ENCODE measurements around the gene COL20A1. TPM values are rescaled to one million over a fixed set of nuclear protein-coding genes. Genes with fewer than 3 reads are reported as not detected.

The COL20A1 gene
- total and polyA plus RNA-seq, 2 of the 13 experiments (the other 11 are each of a cell fraction or from before 2014, with no cell fraction given), result not detected

DNA sequence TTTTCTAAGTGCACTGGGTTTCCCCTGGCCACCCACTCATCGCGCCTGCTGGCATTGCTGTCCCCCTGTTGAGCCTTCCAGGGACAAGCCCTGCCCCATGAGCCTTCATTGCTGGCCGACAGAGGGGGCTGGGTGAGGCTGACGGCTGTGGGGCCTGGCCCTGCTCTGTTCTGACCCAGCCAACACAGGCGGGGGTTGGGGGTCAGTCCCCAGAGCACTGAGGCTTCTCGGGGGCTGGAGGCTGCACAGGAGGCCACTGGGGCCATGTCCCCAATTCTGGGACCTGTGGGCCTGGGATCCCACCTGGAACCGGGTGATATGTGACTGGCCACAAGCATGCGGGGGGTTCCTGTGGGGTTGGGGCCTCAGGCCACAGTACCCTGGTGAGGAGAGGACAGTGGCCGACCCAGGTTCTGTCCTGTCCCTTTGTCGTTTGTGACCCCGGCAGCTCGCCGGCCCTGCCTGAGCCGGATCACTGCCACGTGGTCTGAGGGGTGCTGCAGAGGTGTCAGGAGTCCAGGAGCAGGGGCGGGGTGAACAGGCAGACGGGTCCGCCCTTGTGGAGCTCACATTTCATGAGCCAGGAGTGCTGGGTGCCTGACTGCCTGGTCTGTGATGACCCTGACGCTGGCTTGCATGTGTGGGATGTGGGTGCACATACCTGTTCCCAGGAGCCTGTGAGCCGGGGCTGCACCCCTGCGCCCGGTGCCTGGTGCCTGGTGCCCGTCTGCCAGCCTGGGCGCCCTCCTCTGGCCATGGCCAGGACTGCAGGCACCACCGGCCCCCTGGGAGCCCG, 2.1 kb upstream of the COL20A1 start (continued):
- TF ChIP-seq ZFP41 (CRISPR knock-in tag; IDR thresholded peaks at IDR 0.05; ENCODE audit: borderline replicate concordance), result peak; percentile 60; the same call in 1 of the 2 replicates
- no peak for TF ChIP-seq HDAC1 (CRISPR knock-in tag; IDR thresholded peaks at IDR 0.05)
- TF ChIP-seq RFXAP (CRISPR knock-in tag; IDR thresholded peaks at IDR 0.05; ENCODE audit: borderline replicate concordance), result peak; percentile 63; the same call in 1 of the 2 replicates
- no peak for TF ChIP-seq HNF4G (IDR thresholded peaks at IDR 0.05; ENCODE audit: borderline replicate concordance, low read depth, low read length)
- TF ChIP-seq HNF4G (CRISPR knock-in tag; IDR thresholded peaks at IDR 0.05; ENCODE audit: borderline replicate concordance, low read depth), result 0 out of 2 replicates have a peak, but pooled peaks have one; percentile 49
- TF ChIP-seq ZNF577 (CRISPR knock-in tag; IDR thresholded peaks at IDR 0.05; ENCODE audit: borderline replicate concordance, low read depth), result no peak
- TF ChIP-seq TOE1 (CRISPR knock-in tag; IDR thresholded peaks at IDR 0.05), result no peak
- 0 out of 2 replicates have a peak, but pooled peaks have one; percentile 11 for TF ChIP-seq ZNF274 (CRISPR knock-in tag; IDR thresholded peaks at IDR 0.05)
- TF ChIP-seq ESRRA (CRISPR knock-in tag; IDR thresholded peaks at IDR 0.05; ENCODE audit: low read depth), result no peak
- TF ChIP-seq, protein P1, sequence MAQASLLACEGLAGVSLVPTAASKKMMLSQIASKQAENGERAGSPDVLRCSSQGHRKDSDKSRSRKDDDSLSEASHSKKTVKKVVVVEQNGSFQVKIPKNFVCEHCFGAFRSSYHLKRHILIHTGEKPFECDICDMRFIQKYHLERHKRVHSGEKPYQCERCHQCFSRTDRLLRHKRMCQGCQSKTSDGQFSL (CRISPR knock-in tag; IDR thresholded peaks at IDR 0.05), result no peak; the same call in 1 of the 2 replicates
- no peak for TF ChIP-seq NFRKB (IDR thresholded peaks at IDR 0.05)
- TF ChIP-seq ZBTB20 (CRISPR knock-in tag; IDR thresholded peaks at IDR 0.05; ENCODE audit: borderline replicate concordance, low read depth), result no peak
- no peak for TF ChIP-seq PHB2 (IDR thresholded peaks at IDR 0.05; ENCODE audit: partially characterized antibody)
- TF ChIP-seq ARNT (IDR thresholded peaks at IDR 0.05), result no peak
- no peak for TF ChIP-seq SMYD3 (CRISPR knock-in tag; IDR thresholded peaks at IDR 0.05)
- TF ChIP-seq, protein P2, sequence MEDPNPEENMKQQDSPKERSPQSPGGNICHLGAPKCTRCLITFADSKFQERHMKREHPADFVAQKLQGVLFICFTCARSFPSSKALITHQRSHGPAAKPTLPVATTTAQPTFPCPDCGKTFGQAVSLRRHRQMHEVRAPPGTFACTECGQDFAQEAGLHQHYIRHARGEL (CRISPR knock-in tag; IDR thresholded peaks at IDR 0.05), result no peak
- no peak; the same call in none of the 2 replicates for TF ChIP-seq SALL2 (CRISPR knock-in tag; IDR thresholded peaks at IDR 0.05)
- TF ChIP-seq NFE2L1 (CRISPR knock-in tag; IDR thresholded peaks at IDR 0.05; ENCODE audit: borderline replicate concordance), result peak; percentile 55; the same call in 1 of the 2 replicates
- TF ChIP-seq, protein P3, sequence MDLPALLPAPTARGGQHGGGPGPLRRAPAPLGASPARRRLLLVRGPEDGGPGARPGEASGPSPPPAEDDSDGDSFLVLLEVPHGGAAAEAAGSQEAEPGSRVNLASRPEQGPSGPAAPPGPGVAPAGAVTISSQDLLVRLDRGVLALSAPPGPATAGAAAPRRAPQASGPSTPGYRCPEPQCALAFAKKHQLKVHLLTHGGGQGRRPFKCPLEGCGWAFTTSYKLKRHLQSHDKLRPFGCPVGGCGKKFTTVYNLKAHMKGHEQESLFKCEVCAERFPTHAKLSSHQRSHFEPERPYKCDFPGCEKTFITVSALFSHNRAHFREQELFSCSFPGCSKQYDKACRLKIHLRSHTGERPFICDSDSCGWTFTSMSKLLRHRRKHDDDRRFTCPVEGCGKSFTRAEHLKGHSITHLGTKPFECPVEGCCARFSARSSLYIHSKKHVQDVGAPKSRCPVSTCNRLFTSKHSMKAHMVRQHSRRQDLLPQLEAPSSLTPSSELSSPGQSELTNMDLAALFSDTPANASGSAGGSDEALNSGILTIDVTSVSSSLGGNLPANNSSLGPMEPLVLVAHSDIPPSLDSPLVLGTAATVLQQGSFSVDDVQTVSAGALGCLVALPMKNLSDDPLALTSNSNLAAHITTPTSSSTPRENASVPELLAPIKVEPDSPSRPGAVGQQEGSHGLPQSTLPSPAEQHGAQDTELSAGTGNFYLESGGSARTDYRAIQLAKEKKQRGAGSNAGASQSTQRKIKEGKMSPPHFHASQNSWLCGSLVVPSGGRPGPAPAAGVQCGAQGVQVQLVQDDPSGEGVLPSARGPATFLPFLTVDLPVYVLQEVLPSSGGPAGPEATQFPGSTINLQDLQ (CRISPR knock-in tag; IDR thresholded peaks at IDR 0.05), result no peak
- TF ChIP-seq RFX1 (IDR thresholded peaks at IDR 0.05), result no peak
- no peak for TF ChIP-seq TOPORS (CRISPR knock-in tag; IDR thresholded peaks at IDR 0.05)
- TF ChIP-seq ZNF879 (CRISPR knock-in tag; IDR thresholded peaks at IDR 0.05), result no peak
- 0 out of 2 replicates have a peak, but pooled peaks have one; percentile 54 for TF ChIP-seq ZNF766 (CRISPR knock-in tag; IDR thresholded peaks at IDR 0.05; ENCODE audit: borderline replicate concordance)
- TF ChIP-seq NFE2L2 (IDR thresholded peaks at IDR 0.05; ENCODE audit: low read length), result no peak
- 0 out of 2 replicates have a peak, but pooled peaks have one; percentile 4 for TF ChIP-seq FOXO1 (CRISPR knock-in tag; IDR thresholded peaks at IDR 0.05)
- TF ChIP-seq HNRNPLL (IDR thresholded peaks at IDR 0.05; ENCODE audit: low read depth, low read length, poor library complexity, severe bottlenecking), result no peak
- TF ChIP-seq SMAD3 (CRISPR knock-in tag; IDR thresholded peaks at IDR 0.05), result no peak
- TF ChIP-seq, protein P4, sequence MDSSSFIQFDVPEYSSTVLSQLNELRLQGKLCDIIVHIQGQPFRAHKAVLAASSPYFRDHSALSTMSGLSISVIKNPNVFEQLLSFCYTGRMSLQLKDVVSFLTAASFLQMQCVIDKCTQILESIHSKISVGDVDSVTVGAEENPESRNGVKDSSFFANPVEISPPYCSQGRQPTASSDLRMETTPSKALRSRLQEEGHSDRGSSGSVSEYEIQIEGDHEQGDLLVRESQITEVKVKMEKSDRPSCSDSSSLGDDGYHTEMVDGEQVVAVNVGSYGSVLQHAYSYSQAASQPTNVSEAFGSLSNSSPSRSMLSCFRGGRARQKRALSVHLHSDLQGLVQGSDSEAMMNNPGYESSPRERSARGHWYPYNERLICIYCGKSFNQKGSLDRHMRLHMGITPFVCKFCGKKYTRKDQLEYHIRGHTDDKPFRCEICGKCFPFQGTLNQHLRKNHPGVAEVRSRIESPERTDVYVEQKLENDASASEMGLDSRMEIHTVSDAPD (CRISPR knock-in tag; IDR thresholded peaks at IDR 0.05), result no peak
